Activated CD8-positive, alpha-beta memory T cell treated with anti-CD3 and anti-CD28 coated beads, Interleukin-2, amount 50 U/mL, for 4 hours (primary cell): ENCODE results near the gene TUB.
A peak's percentile ranks its signal among the peaks of the same experiment; 100 is the strongest.

Experiments used
- DNase-seq: peaks from one replicate; pipeline ENCODE4 v3.0.0-alpha.2; 2020

Gene TUB

DNA sequence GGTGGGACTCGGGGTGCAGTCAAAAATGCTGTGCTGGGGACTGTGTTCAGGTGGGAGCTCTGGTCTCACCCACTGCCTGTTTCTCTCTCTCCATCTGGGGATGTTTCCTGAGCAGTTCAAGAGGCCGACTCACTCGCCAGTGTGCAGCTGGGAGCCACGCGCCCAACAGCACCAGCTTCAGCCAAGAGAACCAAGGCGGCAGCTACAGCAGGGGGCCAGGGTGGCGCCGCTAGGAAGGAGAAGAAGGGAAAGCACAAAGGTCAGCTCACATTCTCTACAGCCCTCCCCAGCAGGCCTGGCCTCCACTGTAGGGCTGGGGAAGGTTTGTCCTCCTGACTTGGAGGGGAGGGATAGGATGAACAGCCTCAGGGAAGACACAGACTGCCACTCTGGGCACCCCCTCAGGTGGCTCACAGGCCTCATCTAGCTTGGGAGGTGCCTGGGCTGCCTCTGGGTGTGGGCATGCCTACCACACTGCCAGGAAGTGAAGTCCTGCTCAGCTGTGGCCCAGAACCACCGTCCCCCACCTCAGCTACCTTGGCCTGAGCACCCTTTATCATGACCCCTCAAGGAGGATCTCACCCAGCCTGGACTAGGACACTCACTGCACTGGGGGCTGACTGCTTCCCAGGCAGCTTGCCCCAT lies 13.0 kb downstream of the TUB start:
- DNase-seq, result no peak

- no peak for DNase-seq
Measured at GRCh38 chr11:8094656-8095055, 13.6 kb downstream of the TUB start.

GRCh38 chr11:8095371-8095770 lies 14.4 kb downstream of the TUB start:
- DNase-seq, result no peak

GRCh38 chr11:8095806-8096522 lies 15.0 kb downstream of the TUB start:
- DNase-seq, result no peak

- no peak for DNase-seq
Measured at GRCh38 chr11:8096575-8096974, 15.6 kb downstream of the TUB start.

DNA sequence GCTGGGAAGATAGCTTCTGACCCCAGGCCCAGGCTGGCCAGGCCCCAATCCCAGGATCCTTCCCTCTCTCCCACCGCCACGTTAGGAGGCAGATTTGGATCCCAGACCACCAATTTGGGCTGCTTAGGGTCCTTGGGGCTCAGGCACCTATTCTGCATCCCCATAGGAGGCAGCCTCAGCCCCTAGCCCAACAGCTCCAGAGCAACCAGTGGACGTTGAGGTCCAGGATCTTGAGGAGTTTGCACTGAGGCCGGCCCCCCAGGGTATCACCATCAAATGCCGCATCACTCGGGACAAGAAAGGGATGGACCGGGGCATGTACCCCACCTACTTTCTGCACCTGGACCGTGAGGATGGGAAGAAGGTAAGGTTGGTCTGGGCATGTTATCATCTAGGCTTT lies 16.1 kb downstream of the TUB start:
- DNase-seq, result no peak

GRCh38 chr11:8097468-8097867 lies 16.5 kb downstream of the TUB start:
- DNase-seq, result no peak

GRCh38 chr11:8097926-8098325 lies 16.9 kb downstream of the TUB start:
- DNase-seq, result no peak

DNA sequence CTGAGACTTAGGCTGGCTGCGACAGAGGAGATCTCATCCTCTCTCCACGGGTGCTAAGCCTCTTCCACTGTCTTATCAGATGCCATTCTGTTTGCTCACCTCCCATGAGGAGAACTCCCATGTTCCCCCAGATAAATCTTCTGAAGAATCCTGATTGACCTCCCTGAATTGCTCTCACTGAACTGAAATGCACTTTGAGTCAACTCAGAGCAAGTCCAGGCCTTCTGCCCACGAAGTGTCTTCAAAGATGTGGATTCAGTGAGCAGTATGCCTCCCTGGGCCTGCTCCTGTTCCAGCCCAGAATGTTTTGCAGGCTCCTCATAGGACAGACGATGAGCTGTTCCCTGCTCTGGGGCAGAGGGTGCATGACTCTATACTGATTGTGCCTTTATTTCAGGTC lies 17.4 kb downstream of the TUB start:
- DNase-seq, result no peak

- no peak for DNase-seq
Measured at GRCh38 chr11:8098879-8099278, 17.9 kb downstream of the TUB start.

- peak; percentile 73 for DNase-seq
Measured at GRCh38 chr11:8099291-8099899, 18.4 kb downstream of the TUB start.

DNA sequence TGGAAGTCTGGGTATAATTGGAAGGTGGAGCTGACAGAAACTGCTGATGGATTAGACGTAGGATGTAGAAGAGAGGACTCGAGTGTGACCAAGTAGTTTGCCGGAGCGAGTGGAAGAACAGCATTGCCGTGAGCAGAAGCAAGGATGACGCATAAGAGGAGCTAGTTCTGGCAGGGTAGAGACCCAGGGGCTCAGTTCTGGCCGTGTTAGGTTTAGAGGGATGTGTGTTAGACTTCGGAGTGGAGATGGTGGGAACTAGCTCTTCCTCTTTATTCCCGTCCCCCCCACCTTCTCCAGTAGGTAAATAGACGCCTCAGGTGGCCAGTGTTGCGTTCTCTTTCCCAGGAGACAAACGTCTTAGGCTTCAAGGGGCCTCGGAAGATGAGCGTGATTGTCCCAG lies 19.1 kb downstream of the TUB start:
- no peak for DNase-seq

GRCh38 chr11:8100605-8101004 lies 19.6 kb downstream of the TUB start:
- no peak for DNase-seq

- no peak for DNase-seq
Measured at GRCh38 chr11:8101421-8101820, 20.4 kb downstream of the TUB start.

- no peak for DNase-seq
Measured at GRCh38 chr11:8102296-8102915, 21.4 kb downstream of the TUB start.

GRCh38 chr11:8102965-8103364 lies 22.0 kb downstream of the TUB start:
- DNase-seq, result no peak

- no peak for DNase-seq
Measured at GRCh38 chr11:8103909-8104308, 22.9 kb downstream of the TUB start.

GRCh38 chr11:8105133-8105532 lies 24.1 kb downstream of the TUB start:
- DNase-seq, result no peak

DNA sequence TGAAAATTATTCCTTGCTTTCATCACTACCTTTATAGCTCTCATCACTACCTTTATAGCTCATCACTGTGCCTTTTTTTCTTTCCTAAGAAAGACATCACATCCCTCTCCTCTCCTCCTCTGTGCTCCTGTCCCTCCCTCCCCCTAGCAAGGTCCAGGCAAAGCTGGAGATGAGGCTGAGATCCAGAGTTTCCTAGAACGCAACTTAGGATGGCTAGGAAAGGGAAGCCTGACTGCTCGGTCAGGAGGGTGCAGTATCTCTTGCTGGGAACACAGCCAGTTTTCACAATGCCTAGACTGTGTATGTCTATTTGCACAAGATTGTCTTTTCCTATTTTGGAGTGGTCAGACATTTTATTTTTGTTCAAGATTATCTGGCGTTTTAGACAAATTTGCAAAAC lies 24.7 kb downstream of the TUB start:
- DNase-seq, result no peak

GRCh38 chr11:8106679-8107078 lies 25.7 kb downstream of the TUB start:
- DNase-seq, result no peak

- DNase-seq, result no peak
Measured at GRCh38 chr11:8107642-8108041, 26.6 kb downstream of the TUB start.

DNA sequence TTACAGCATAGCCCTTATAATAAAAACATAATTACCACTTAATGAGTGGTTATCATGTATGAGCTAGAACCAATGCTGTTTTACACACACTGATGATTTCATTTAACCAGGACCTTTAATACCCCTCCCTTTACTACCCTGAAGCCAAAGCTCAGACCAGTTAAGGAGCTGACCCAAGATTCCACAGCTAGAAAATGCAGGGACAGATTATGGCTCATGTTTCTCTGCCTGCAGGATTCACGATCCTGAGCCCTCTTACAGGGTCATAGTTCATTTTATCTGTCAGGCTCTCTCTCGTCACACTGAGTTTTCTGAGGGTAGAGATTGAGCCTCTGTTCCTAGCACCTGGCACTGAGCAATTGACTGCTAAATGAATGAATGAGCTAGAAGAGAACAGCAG lies 27.4 kb downstream of the TUB start:
- DNase-seq, result no peak

DNA sequence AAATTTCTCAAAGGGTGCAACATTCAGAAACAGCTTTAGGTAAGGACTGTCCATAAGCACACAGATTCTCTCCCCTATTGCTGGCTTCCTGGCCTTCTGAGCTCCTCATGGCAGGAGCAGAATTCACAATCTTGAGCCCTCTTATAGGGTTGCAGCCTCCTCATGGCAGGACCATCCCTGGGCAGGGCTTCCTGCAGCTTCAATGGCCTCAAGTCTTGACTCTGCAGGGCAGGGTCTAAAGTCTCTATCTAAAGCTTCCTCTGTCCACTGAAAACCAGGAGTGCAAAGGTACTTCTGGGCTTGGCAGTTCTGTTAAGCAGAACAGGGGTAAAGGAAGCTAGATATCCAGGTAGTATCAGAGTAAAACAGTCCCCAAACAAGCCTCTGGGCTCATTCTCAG lies 28.7 kb downstream of the TUB start:
- DNase-seq, result no peak

DNA sequence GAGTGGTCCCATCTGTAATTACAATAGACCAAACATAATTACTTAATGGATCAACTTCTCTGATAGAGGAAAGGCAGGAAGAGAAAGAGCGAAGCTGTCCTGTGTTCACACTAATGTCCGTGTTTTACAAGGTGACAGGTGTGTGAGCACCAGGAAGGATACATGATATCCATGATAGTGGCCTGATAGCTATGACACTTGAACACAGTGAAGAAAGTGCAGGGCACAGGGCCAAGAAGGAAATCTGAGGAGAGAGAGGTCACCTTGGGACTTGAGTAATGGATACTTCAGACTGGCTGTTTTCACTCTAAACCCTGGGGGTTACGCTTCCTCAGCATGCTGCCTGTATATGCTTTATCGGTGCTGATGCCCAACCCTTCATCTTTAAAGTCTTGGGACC lies 29.4 kb downstream of the TUB start:
- DNase-seq, result no peak
